ENCODE results near the gene SMIM36. TPM values are rescaled to one million over a fixed set of nuclear protein-coding genes. Genes with fewer than 3 reads are reported as not detected.

The SMIM36 gene
- not detected in 2 replicates for total RNA-seq

DNA sequence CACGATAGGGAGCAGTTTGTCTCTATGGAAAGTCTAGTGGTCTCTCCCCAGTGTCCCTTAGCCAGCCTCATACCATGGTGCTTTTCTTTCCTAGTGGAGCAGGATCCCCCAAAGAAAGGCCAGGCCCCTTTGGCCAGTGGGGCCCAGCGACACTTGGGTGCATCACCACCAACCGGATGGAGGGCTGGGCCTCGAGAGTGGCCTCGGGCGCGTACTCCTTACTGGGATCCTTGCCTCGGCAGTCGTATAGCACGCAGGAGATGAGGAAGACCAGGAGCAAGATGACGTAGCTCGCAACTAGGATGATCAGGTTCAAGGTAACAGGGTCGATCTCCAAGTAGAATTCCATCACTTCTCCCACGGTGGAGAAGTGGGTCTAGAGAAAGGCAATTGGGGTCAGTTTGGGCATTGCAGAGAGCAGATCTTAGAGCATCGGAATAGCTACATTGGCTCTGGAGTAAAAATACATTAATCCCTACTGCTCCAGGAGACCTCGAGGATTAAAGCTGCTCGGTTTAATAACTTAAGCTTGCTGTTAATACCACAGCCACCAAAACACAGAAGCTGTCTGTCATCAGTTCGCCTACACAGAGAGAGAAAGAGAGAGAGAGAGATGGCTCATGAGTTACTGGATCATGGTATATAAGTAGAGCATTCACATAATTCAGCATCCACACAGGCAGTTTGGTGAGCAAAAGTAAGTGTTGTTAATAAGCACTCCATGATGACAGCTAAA is at the start of gene SMIM36:
Gene SMIM36, minus strand, starts transcription at position 467 of the 736 bp plus-strand sequence.

DNA sequence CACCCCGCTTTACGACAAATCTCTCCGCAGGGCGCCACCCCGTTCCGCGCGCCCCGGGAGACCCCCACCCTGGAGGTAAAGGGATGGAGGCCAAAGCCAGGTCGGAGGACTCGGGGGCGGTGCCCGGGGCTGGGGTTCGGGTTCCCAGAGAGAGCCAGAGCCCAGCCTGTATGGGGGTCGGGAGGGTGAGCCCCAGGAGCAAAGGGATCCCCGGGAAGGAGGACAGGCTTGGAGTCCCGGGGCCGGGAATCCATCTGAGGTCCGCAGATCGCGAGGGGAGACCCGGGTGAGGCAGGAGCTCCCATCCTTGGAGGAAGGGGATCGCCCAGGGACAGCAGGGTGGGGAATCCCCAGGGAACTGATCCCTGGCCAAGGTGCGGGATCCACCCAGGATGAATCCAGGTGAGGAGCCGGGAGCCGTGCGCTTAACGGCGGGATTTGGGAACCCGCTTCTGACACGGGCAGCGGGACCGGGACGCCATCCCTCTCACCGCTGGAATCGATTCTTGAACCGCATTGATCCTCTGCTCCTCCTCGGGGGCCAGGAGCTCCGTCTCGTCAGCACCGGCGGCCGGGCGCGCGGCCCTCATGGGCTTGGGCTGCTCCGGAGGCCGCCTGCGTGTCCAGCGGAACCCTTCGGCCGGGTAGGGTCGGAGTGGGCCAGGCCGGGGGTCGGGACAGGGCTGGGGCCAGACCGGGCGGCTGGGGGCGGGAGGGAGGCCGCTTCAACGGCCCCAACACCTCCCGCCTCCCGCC is 89.9 kb downstream of the SMIM36 start, which contains the start of gene MMD:
Gene MMD, minus strand, starts transcription at position 657 of the 756 bp plus-strand sequence. Its CDS starts 140 bp downstream, at position 517.

Other genes starting within 250 kb of the SMIM36 start
- gene HLF, start 246.5 kb downstream of the SMIM36 start, total RNA-seq = 1.3 TPM in 1 of 2 replicates, not detected in the other
- 14.0 and 17.1 TPM in 2 replicates for gene MMD, start 89.6 kb downstream of the SMIM36 start, total RNA-seq
- gene TMEM100, start 211.4 kb upstream of the SMIM36 start, total RNA-seq = 0.13 TPM in 1 of 2 replicates, not detected in the other
- gene PCTP, start 239.6 kb upstream of the SMIM36 start, total RNA-seq = 10.4 and 21.9 TPM in 2 replicates

All from mesangial cell (primary cell).